ENCODE results near the gene DOP1B. TPM values are rescaled to one million over a fixed set of nuclear protein-coding genes. Genes with fewer than 3 reads are reported as not detected.
A peak's percentile ranks its signal among the peaks of the same experiment; 100 is the strongest.
"Not testable (repeated sequence)": the region's sequence is repeated elsewhere in the genome, so short reads cannot be mapped to it uniquely, and the experiment has no call there.

DOP1B gene
- total and polyA plus RNA-seq, 2 donors: 5.7 to 6.5 TPM

- Histone ChIP-seq H3K4me1 (ENCODE audit: control insufficient read depth in 2 of 2, insufficient read depth in 2 of 2, low read length in 2 of 2) (peaks cover 8 to 10% of the 10 kb centered on the region in 2 donors), H3K4me3 (ENCODE audit: low read length in 2 of 2) (peak overlapping the region in 1 of 2 donors; percentile 46), H3K27me3 (ENCODE audit: control insufficient read depth in 2 of 2, insufficient read depth in 1 of 2, low read length in 1 of 2) (peaks cover 29 to 51% of the 10 kb centered on the region in 2 donors)
- DNase-seq (ENCODE audit: low read depth in 6 of 9, low spot score in 9 of 9); H3K36me3 ChIP-seq (ENCODE audit: control insufficient read depth in 2 of 2, insufficient read depth in 2 of 2, low read length in 1 of 2); H3K27ac ChIP-seq (ENCODE audit: low read depth in 1 of 2, low read length in 1 of 2); H3K9me3 ChIP-seq (ENCODE audit: control insufficient read depth in 2 of 2, insufficient read depth in 1 of 2, low read length in 1 of 2): not testable (repeated sequence)
- WGBS: 26% methylated on average over 10 of the region's 18 CpGs
These were observed 26.2 kb upstream of the DOP1B start for GRCh38 chr21:36130414-36130762.

- Histone ChIP-seq H3K27me3 (ENCODE audit: control insufficient read depth in 2 of 2, insufficient read depth in 1 of 2, low read length in 1 of 2) (peaks cover 34 to 55% of the 10 kb centered on the region in 2 donors), H3K4me1 (ENCODE audit: control insufficient read depth in 2 of 2, insufficient read depth in 2 of 2, low read length in 2 of 2) (peaks cover 11 to 14% of the 10 kb centered on the region in 2 donors)
- not testable (repeated sequence) for H3K27ac ChIP-seq (ENCODE audit: low read depth in 1 of 2, low read length in 1 of 2); H3K4me3 ChIP-seq (ENCODE audit: low read length in 2 of 2); H3K36me3 ChIP-seq (ENCODE audit: control insufficient read depth in 2 of 2, insufficient read depth in 2 of 2, low read length in 1 of 2); DNase-seq (ENCODE audit: low read depth in 6 of 9, low spot score in 9 of 9); H3K9me3 ChIP-seq (ENCODE audit: control insufficient read depth in 2 of 2, insufficient read depth in 1 of 2, low read length in 1 of 2)
- 96% methylated on average over 5 of the region's 5 CpGs for WGBS
These were observed 25.8 kb upstream of the DOP1B start for GRCh38 chr21:36130839-36131238.

GRCh38 chr21:36132696-36133095 is 23.9 kb upstream of the DOP1B start:
- H3K4me3 ChIP-seq (ENCODE audit: low read length in 2 of 2): no peak overlapping the region
- peaks cover 40 to 71% of the 10 kb centered on the region in 2 donors for H3K27me3 ChIP-seq (ENCODE audit: control insufficient read depth in 2 of 2, insufficient read depth in 1 of 2, low read length in 1 of 2)
- no peak for DNase-seq (ENCODE audit: low read depth in 6 of 9, low spot score in 9 of 9)
- 95% methylated on average over 8 of the region's 8 CpGs for WGBS
- no peaks in the 10 kb centered on the region for H3K36me3 ChIP-seq (ENCODE audit: control insufficient read depth in 2 of 2, insufficient read depth in 2 of 2, low read length in 1 of 2)
- H3K9me3 ChIP-seq (ENCODE audit: control insufficient read depth in 2 of 2, insufficient read depth in 1 of 2, low read length in 1 of 2): no peaks in the 10 kb centered on the region
- H3K27ac ChIP-seq (ENCODE audit: low read depth in 1 of 2, low read length in 1 of 2): no peak overlapping the region
- peaks cover 15 to 23% of the 10 kb centered on the region in 2 donors for H3K4me1 ChIP-seq (ENCODE audit: control insufficient read depth in 2 of 2, insufficient read depth in 2 of 2, low read length in 2 of 2)

GRCh38 chr21:36134803-36135390 is 21.7 kb upstream of the DOP1B start, which contains the start of gene CBR3:
Gene CBR3 (plus strand): TSS chr21:36135079. CDS start chr21:36135193, 114 bp downstream.
- Histone ChIP-seq H3K36me3 (ENCODE audit: control insufficient read depth in 2 of 2, insufficient read depth in 2 of 2, low read length in 1 of 2) (no peaks in the 10 kb centered on the region), H3K9me3 (ENCODE audit: control insufficient read depth in 2 of 2, insufficient read depth in 1 of 2, low read length in 1 of 2) (no peaks in the 10 kb centered on the region), H3K4me1 (ENCODE audit: control insufficient read depth in 2 of 2, insufficient read depth in 2 of 2, low read length in 2 of 2) (peaks cover 15 to 23% of the 10 kb centered on the region in 2 donors), H3K27ac (ENCODE audit: low read depth in 1 of 2, low read length in 1 of 2) (peak within 1 kb of the TSS; percentile 37 to 68), H3K4me3 (ENCODE audit: low read length in 2 of 2) (peak within 1 kb of the TSS; percentile 43 to 60), H3K27me3 (ENCODE audit: control insufficient read depth in 2 of 2, insufficient read depth in 1 of 2, low read length in 1 of 2) (peaks cover 40 to 81% of the 10 kb centered on the region in 2 donors)
- peak in 1 of 9 donors; percentile 33 for DNase-seq (ENCODE audit: low read depth in 6 of 9, low spot score in 9 of 9)
- under 1% methylated on average over 53 of the region's 53 CpGs for WGBS

- WGBS: under 1% methylated on average over 60 of the region's 60 CpGs
These were observed 21.1 kb upstream of the DOP1B start for GRCh38 chr21:36135391-36136102.

GRCh38 chr21:36139791-36140190 is 16.8 kb upstream of the DOP1B start:
- 97% methylated on average over 13 of the region's 13 CpGs for WGBS
- not testable (repeated sequence) for H3K9me3 ChIP-seq (ENCODE audit: control insufficient read depth in 2 of 2, insufficient read depth in 1 of 2, low read length in 1 of 2); H3K27ac ChIP-seq (ENCODE audit: low read depth in 1 of 2, low read length in 1 of 2); DNase-seq (ENCODE audit: low read depth in 6 of 9, low spot score in 9 of 9); H3K36me3 ChIP-seq (ENCODE audit: control insufficient read depth in 2 of 2, insufficient read depth in 2 of 2, low read length in 1 of 2); H3K4me3 ChIP-seq (ENCODE audit: low read length in 2 of 2)
- H3K4me1 ChIP-seq (ENCODE audit: control insufficient read depth in 2 of 2, insufficient read depth in 2 of 2, low read length in 2 of 2): peaks cover 13 to 25% of the 10 kb centered on the region in 2 donors
- peaks cover 14 to 48% of the 10 kb centered on the region in 2 donors for H3K27me3 ChIP-seq (ENCODE audit: control insufficient read depth in 2 of 2, insufficient read depth in 1 of 2, low read length in 1 of 2)

More at GRCh38 chr21:36135391-36136102, 21.1 kb upstream of the DOP1B start:
- peaks cover 15 to 23% of the 10 kb centered on the region in 2 donors for H3K4me1 ChIP-seq (ENCODE audit: control insufficient read depth in 2 of 2, insufficient read depth in 2 of 2, low read length in 2 of 2)
- H3K9me3 ChIP-seq (ENCODE audit: control insufficient read depth in 2 of 2, insufficient read depth in 1 of 2, low read length in 1 of 2): no peaks in the 10 kb centered on the region
- H3K4me3 ChIP-seq (ENCODE audit: low read length in 2 of 2): peak overlapping the region; percentile 43 to 60
- peaks cover 39 to 80% of the 10 kb centered on the region in 2 donors for H3K27me3 ChIP-seq (ENCODE audit: control insufficient read depth in 2 of 2, insufficient read depth in 1 of 2, low read length in 1 of 2)
- no peaks in the 10 kb centered on the region for H3K36me3 ChIP-seq (ENCODE audit: control insufficient read depth in 2 of 2, insufficient read depth in 2 of 2, low read length in 1 of 2)
- peak in 1 of 9 donors; percentile 58 for DNase-seq (ENCODE audit: low read depth in 6 of 9, low spot score in 9 of 9)
- peak overlapping the region; percentile 37 to 68 for H3K27ac ChIP-seq (ENCODE audit: low read depth in 1 of 2, low read length in 1 of 2)

GRCh38 chr21:36141513-36141925 is 15.1 kb upstream of the DOP1B start:
- H3K36me3 ChIP-seq (ENCODE audit: control insufficient read depth in 2 of 2, insufficient read depth in 2 of 2, low read length in 1 of 2): no peaks in the 10 kb centered on the region
- DNase-seq (ENCODE audit: low read depth in 6 of 9, low spot score in 9 of 9): peak; percentile 74 to 94 (median 84)
- H3K9me3 ChIP-seq (ENCODE audit: control insufficient read depth in 2 of 2, insufficient read depth in 1 of 2, low read length in 1 of 2): no peaks in the 10 kb centered on the region
- H3K4me1 ChIP-seq (ENCODE audit: control insufficient read depth in 2 of 2, insufficient read depth in 2 of 2, low read length in 2 of 2): peaks cover 2 to 9% of the 10 kb centered on the region in 2 donors
- no peak overlapping the region for H3K27ac ChIP-seq (ENCODE audit: low read depth in 1 of 2, low read length in 1 of 2)
- WGBS: 6% methylated on average over 6 of the region's 6 CpGs
- H3K27me3 ChIP-seq (ENCODE audit: control insufficient read depth in 2 of 2, insufficient read depth in 1 of 2, low read length in 1 of 2): peaks cover 0 to 30% of the 10 kb centered on the region in 2 donors
- H3K4me3 ChIP-seq (ENCODE audit: low read length in 2 of 2): no peak overlapping the region

GRCh38 chr21:36144233-36144632 is 12.4 kb upstream of the DOP1B start:
- 87% methylated on average over 5 of the region's 6 CpGs for WGBS
- not testable (repeated sequence) for H3K4me3 ChIP-seq (ENCODE audit: low read length in 2 of 2); H3K27me3 ChIP-seq (ENCODE audit: control insufficient read depth in 2 of 2, insufficient read depth in 1 of 2, low read length in 1 of 2); H3K36me3 ChIP-seq (ENCODE audit: control insufficient read depth in 2 of 2, insufficient read depth in 2 of 2, low read length in 1 of 2); H3K27ac ChIP-seq (ENCODE audit: low read depth in 1 of 2, low read length in 1 of 2); H3K4me1 ChIP-seq (ENCODE audit: control insufficient read depth in 2 of 2, insufficient read depth in 2 of 2, low read length in 2 of 2); DNase-seq (ENCODE audit: low read depth in 6 of 9, low spot score in 9 of 9); H3K9me3 ChIP-seq (ENCODE audit: control insufficient read depth in 2 of 2, insufficient read depth in 1 of 2, low read length in 1 of 2)

- Histone ChIP-seq H3K27me3 (ENCODE audit: control insufficient read depth in 2 of 2, insufficient read depth in 1 of 2, low read length in 1 of 2) (no peaks in the 10 kb centered on the region), H3K27ac (ENCODE audit: low read depth in 1 of 2, low read length in 1 of 2) (no peak overlapping the region), H3K9me3 (ENCODE audit: control insufficient read depth in 2 of 2, insufficient read depth in 1 of 2, low read length in 1 of 2) (no peaks in the 10 kb centered on the region), H3K4me1 (ENCODE audit: control insufficient read depth in 2 of 2, insufficient read depth in 2 of 2, low read length in 2 of 2) (peaks cover 2 to 10% of the 10 kb centered on the region in 2 donors), H3K36me3 (ENCODE audit: control insufficient read depth in 2 of 2, insufficient read depth in 2 of 2, low read length in 1 of 2) (no peaks in the 10 kb centered on the region), H3K4me3 (ENCODE audit: low read length in 2 of 2) (no peak overlapping the region)
- WGBS: 58% methylated on average over 3 of the region's 3 CpGs
- no peak for DNase-seq (ENCODE audit: low read depth in 6 of 9, low spot score in 9 of 9)
These were observed 11.4 kb upstream of the DOP1B start for GRCh38 chr21:36145259-36145658.

Measured in thymus (tissue), 11 donors.